ENCODE data around the gene DNLZ.
"Not testable (repeated sequence)": the region's sequence is repeated elsewhere in the genome, so short reads cannot be mapped to it uniquely, and the experiment has no call there.

The DNLZ gene

GRCh38 chr9:136328622-136329041 is 34.9 kb downstream of the DNLZ start:
- no peak for DNase-seq

GRCh38 chr9:136328011-136328621 is 35.4 kb downstream of the DNLZ start:
- DNase-seq, result no peak

- peak; percentile 30 for DNase-seq
Observed at GRCh38 chr9:136327304-136327974, 36.1 kb downstream of the DNLZ start, which contains the start of gene GPSM1. TSS of gene GPSM1 (plus strand) at chr9:136327539. CDS start at chr9:136327696, 157 bp downstream.

- no peak for DNase-seq
Observed at GRCh38 chr9:136326761-136327303, 36.7 kb downstream of the DNLZ start.

GRCh38 chr9:136326061-136326760 is 37.3 kb downstream of the DNLZ start:
- no peak for DNase-seq

- no peak for DNase-seq
Observed at GRCh38 chr9:136325358-136325757, 38.2 kb downstream of the DNLZ start.

- no peak for DNase-seq
Observed at GRCh38 chr9:136324501-136325300, 38.8 kb downstream of the DNLZ start.

- DNase-seq, result no peak
Observed at GRCh38 chr9:136323371-136323789, 40.2 kb downstream of the DNLZ start.

- no peak for DNase-seq
Observed at GRCh38 chr9:136322756-136323330, 40.7 kb downstream of the DNLZ start.

GRCh38 chr9:136321561-136321960 is 42.0 kb downstream of the DNLZ start:
- no peak for DNase-seq

GRCh38 chr9:136320972-136321371 is 42.6 kb downstream of the DNLZ start:
- not testable (repeated sequence) for DNase-seq

- not testable (repeated sequence) for DNase-seq
Observed at GRCh38 chr9:136319955-136320354, 43.6 kb downstream of the DNLZ start.

GRCh38 chr9:136319244-136319643 is 44.3 kb downstream of the DNLZ start:
- DNase-seq, result not testable (repeated sequence)

GRCh38 chr9:136318776-136319241 is 44.7 kb downstream of the DNLZ start:
- no peak for DNase-seq

GRCh38 chr9:136318111-136318775 is 45.3 kb downstream of the DNLZ start:
- DNase-seq, result no peak

- DNase-seq, result no peak
Observed at GRCh38 chr9:136317695-136318094, 45.8 kb downstream of the DNLZ start.

- no peak for DNase-seq
Observed at GRCh38 chr9:136316896-136317676, 46.5 kb downstream of the DNLZ start.

- DNase-seq, result no peak
Observed at GRCh38 chr9:136316271-136316751, 47.2 kb downstream of the DNLZ start.

- no peak for DNase-seq
Observed at GRCh38 chr9:136314944-136315343, 48.6 kb downstream of the DNLZ start.

- DNase-seq, result no peak
Observed at GRCh38 chr9:136314056-136314416, 49.5 kb downstream of the DNLZ start.

Data from stimulated activated CD4-positive, alpha-beta T cell treated with anti-CD3 and anti-CD28 coated beads, Interleukin-4, amount 100 ng/mL, for 24 hours (primary cell).